ENCODE results near the gene ANXA9. TPM values are rescaled to one million over a fixed set of nuclear protein-coding genes. Genes with fewer than 3 reads are reported as not detected.

The ANXA9 gene
- total RNA-seq, 1 donor from 2014 or later = not detected

DNA sequence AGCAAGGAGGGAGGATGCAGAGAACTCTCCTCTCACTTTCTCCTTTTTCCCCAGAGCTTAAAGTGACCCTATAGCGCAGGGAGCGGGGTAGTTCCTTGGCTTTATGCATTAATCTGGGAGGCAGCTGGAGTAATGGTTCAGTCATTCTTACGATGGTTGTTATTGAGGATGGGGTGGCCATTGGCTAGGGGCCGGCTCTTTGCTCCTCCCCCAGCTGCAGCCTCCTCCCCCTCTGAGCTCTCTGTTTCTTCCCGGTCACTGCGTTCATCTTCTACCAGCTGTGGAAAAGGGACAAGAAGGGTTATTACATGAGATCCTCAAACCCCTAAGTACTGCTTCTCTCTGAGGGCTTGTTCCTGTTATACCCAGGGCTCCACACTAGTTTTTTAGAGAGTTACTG is 16.1 kb upstream of the ANXA9 start:
- no peak for TF ChIP-seq CTCF (conservative IDR thresholded peaks at IDR 0.05)
- no peak overlapping the region for H3K27ac Mint-ChIP-seq (ENCODE audit: unreplicated experiment)

GRCh38 chr1:150967936-150968335 is 14.2 kb upstream of the ANXA9 start:
- no peak overlapping the region for H3K27ac Mint-ChIP-seq (ENCODE audit: unreplicated experiment)
- DNase-seq (ENCODE audit: low read depth, low spot score) = no peak

More for the DNA sequence above, 16.1 kb upstream of the ANXA9 start:
- DNase-seq (ENCODE audit: low read depth, low spot score) = no peak
- H3K4me1 Mint-ChIP-seq = peaks cover 21% of the 10 kb centered on the region
- H3K4me3 Mint-ChIP-seq = no peak overlapping the region
- no peaks in the 10 kb centered on the region for H3K9me3 Mint-ChIP-seq
- peaks cover 52% of the 10 kb centered on the region for H3K36me3 Mint-ChIP-seq (ENCODE audit: low read depth)
- H3K27me3 Mint-ChIP-seq (ENCODE audit: low read depth) = no peaks in the 10 kb centered on the region

GRCh38 chr1:150968491-150968890 is 13.6 kb upstream of the ANXA9 start:
- DNase-seq (ENCODE audit: low read depth, low spot score) = no peak
- no peak for TF ChIP-seq CTCF (conservative IDR thresholded peaks at IDR 0.05)
- H3K4me1 Mint-ChIP-seq = peaks cover 46% of the 10 kb centered on the region
- peaks cover 36% of the 10 kb centered on the region for H3K36me3 Mint-ChIP-seq (ENCODE audit: low read depth)
- H3K9me3 Mint-ChIP-seq = no peaks in the 10 kb centered on the region
- peak overlapping the region; percentile 70 for H3K4me3 Mint-ChIP-seq
- no peaks in the 10 kb centered on the region for H3K27me3 Mint-ChIP-seq (ENCODE audit: low read depth)
- no peak overlapping the region for H3K27ac Mint-ChIP-seq (ENCODE audit: unreplicated experiment)

More at GRCh38 chr1:150967936-150968335, 14.2 kb upstream of the ANXA9 start:
- no peaks in the 10 kb centered on the region for H3K27me3 Mint-ChIP-seq (ENCODE audit: low read depth)
- no peak for TF ChIP-seq CTCF (conservative IDR thresholded peaks at IDR 0.05)
- H3K4me1 Mint-ChIP-seq = peaks cover 41% of the 10 kb centered on the region
- H3K36me3 Mint-ChIP-seq (ENCODE audit: low read depth) = peaks cover 40% of the 10 kb centered on the region
- H3K9me3 Mint-ChIP-seq = no peaks in the 10 kb centered on the region
- peak overlapping the region; percentile 70 for H3K4me3 Mint-ChIP-seq

DNA sequence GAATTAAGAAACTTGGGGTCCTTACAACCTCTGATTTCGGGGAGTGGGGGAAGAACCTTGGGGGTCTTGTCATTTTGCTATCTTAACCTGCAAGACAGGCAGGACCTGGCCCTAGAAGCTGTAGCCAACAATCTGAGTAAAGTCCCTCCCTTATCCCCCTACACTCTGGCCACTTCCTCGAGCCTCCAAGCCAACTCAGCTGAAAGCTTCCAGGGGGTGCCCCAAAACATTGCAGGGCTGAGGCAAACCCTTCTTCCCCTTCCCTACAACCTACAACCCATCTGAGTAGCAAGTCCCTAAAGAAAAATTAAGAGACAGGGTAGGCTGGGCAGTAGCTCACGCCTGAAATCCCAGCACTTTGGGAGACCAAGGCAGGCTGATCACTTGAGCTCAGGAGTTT is 12.5 kb upstream of the ANXA9 start:
- H3K27ac Mint-ChIP-seq (ENCODE audit: unreplicated experiment) = no peak overlapping the region

GRCh38 chr1:150970808-150971582 is 11.1 kb upstream of the ANXA9 start:
- no peaks in the 10 kb centered on the region for H3K9me3 Mint-ChIP-seq
- peaks cover 54% of the 10 kb centered on the region for H3K4me1 Mint-ChIP-seq
- TF ChIP-seq CTCF (conservative IDR thresholded peaks at IDR 0.05) = no peak
- no peak for DNase-seq (ENCODE audit: low read depth, low spot score)
- peak overlapping the region; percentile 92 for H3K4me3 Mint-ChIP-seq
- peaks cover 24% of the 10 kb centered on the region for H3K36me3 Mint-ChIP-seq (ENCODE audit: low read depth)
- H3K27me3 Mint-ChIP-seq (ENCODE audit: low read depth) = no peaks in the 10 kb centered on the region
- peak overlapping the region; percentile 89 for H3K27ac Mint-ChIP-seq (ENCODE audit: unreplicated experiment)

More for the DNA sequence above, 12.5 kb upstream of the ANXA9 start:
- Mint-ChIP-seq H3K27me3 (ENCODE audit: low read depth) (no peaks in the 10 kb centered on the region), H3K4me3 (no peak overlapping the region), H3K9me3 (no peaks in the 10 kb centered on the region), H3K36me3 (ENCODE audit: low read depth) (peaks cover 28% of the 10 kb centered on the region), H3K4me1 (peaks cover 49% of the 10 kb centered on the region)
- TF ChIP-seq CTCF (conservative IDR thresholded peaks at IDR 0.05) = no peak
- no peak for DNase-seq (ENCODE audit: low read depth, low spot score)
